ENCODE results near the gene EML6.

The EML6 gene

DNA sequence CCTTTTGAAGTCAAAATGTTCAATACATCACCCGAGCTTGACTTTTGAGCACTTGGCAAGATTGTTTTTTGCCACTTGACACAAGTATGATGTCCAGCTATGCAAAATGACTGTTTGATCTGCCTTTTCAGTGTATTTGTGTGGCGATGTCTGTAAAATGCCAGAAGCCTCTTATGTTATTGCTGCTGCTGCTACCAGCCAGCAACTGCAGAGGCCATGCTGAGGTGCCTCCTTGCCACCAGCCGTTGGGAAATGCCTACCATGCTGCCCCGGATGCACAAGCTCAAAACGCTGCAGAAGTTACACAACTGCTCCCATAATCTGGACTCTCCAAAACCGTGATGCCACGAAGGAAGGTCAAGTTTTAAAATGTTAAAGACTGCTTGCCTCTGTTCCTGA lies 246.5 kb downstream of the EML6 start:
- Histone ChIP-seq H3K36me3 (ENCODE audit: insufficient read depth, low read length) (peaks cover 38% of the 10 kb centered on the region), H3K4me3 (no peak overlapping the region), H3K9me3 (ENCODE audit: low read depth, low read length) (no peaks in the 10 kb centered on the region), H3K27ac (no peak overlapping the region), H3K9ac (ENCODE audit: insufficient read length) (no peak overlapping the region)
- DNase-seq (ENCODE audit: low read depth, low spot score): no peak
- TF ChIP-seq POLR2AphosphoS5 (IDR thresholded peaks at IDR 0.05; ENCODE audit: borderline replicate concordance, low read depth, low read length) (no peak), FOXP2 (optimal IDR thresholded peaks at IDR 0.05; ENCODE audit: control extremely low read depth, extremely low read length, insufficient read depth) (no peak), EZH2 (IDR thresholded peaks at IDR 0.05) (no peak)

DNA sequence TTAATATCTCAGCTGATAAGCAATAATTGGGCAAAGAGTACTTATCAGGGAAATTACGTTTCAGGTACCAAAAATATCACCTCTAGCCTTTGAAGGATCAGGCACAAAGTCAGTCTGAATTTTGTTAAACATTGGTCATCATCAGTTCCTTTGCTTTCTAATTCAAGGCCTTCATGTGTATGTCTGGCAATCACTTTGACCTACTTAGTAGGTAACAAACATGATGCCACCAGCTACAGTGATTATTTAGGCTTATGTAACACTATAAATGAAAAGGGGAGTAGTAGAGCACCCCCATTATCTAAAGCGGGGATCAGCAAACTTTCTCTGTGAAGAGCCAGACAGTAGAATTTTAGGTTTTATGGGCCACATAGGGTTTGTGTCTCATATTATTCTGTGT lies 251.7 kb downstream of the EML6 start:
- H3K36me3 ChIP-seq (ENCODE audit: insufficient read depth, low read length): peaks cover 75% of the 10 kb centered on the region
- no peak overlapping the region for H3K27ac ChIP-seq
- no peak overlapping the region for H3K9ac ChIP-seq (ENCODE audit: insufficient read length)
- no peaks in the 10 kb centered on the region for H3K9me3 ChIP-seq (ENCODE audit: low read depth, low read length)
- no peak for DNase-seq (ENCODE audit: low read depth, low spot score)
- H3K4me3 ChIP-seq: no peak overlapping the region
- TF ChIP-seq FOXP2 (optimal IDR thresholded peaks at IDR 0.05; ENCODE audit: control extremely low read depth, extremely low read length, insufficient read depth): no peak
- TF ChIP-seq EZH2 (IDR thresholded peaks at IDR 0.05): no peak

DNA sequence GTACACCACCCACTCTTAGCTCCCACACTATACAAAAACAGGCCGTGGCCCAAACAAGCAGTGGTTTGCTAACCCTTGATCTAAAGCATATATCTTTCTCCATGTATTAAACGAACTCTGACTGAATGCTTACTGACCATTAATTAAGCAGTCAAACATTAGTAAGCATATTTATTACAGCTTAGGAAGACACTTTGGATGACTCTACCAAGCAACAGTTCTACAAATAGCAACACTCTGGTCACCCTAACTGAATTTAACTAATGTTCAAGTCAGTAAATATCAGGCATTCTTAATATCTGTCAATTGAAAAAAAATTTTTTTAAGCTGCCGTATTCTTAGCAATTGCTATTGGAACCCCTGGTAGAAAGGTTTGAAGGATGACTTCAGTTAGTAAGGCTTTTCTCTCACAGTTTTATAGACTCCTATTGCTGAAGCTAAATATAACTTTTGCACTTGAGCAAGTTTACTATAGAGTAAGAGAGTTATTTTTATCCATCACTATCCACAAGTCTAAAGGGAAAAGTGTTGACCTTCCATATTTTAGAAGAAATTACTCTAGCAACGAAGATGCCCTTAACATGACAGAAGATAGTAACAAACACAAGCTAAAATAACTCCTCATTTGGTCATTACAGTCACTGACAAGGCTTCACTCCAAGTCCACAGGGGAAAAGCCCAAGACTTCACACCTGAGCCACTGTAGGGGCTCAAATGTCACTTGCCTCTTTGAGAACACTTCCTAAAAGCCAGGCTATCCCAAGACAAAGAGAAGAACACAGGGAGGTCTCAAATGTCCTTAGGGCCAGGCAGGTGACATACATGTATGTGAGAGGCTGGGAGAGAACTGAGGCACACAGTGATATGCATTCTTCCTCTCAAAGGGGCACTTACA lies 252.4 kb downstream of the EML6 start:
- TF ChIP-seq POLR2AphosphoS5 (IDR thresholded peaks at IDR 0.05; ENCODE audit: borderline replicate concordance, low read depth, low read length): no peak
- DNase-seq (ENCODE audit: low read depth, low spot score): no peak
- H3K27ac ChIP-seq: no peak overlapping the region
- H3K36me3 ChIP-seq (ENCODE audit: insufficient read depth, low read length): peaks cover 72% of the 10 kb centered on the region
- no peaks in the 10 kb centered on the region for H3K9me3 ChIP-seq (ENCODE audit: low read depth, low read length)
- no peak overlapping the region for H3K4me3 ChIP-seq
- no peak overlapping the region for H3K9ac ChIP-seq (ENCODE audit: insufficient read length)

DNA sequence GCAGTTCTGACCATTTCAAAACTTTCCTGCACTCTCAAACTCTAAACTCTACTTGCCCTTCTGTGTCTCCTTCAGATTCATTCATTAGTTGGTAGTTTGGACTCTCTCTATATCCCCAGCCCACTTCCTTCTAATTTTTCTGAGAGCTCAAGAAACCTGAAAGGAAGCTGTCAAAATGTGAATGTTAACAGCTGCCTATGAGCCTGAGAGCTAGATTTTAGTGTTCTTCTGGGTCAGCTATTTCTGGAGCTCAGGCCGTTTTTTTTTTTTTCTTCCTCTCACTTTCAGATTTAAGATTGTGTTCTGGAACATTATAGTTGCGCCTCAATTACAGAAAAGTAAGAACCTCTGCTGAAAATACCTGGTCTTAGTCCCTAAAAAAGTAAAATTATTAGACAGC lies 253.7 kb downstream of the EML6 start:
- Histone ChIP-seq H3K9ac (ENCODE audit: insufficient read length) (no peak overlapping the region), H3K27ac (no peak overlapping the region), H3K4me3 (no peak overlapping the region), H3K9me3 (ENCODE audit: low read depth, low read length) (no peaks in the 10 kb centered on the region), H3K36me3 (ENCODE audit: insufficient read depth, low read length) (peaks cover 70% of the 10 kb centered on the region)
- no peak for TF ChIP-seq POLR2AphosphoS5 (IDR thresholded peaks at IDR 0.05; ENCODE audit: borderline replicate concordance, low read depth, low read length)
- TF ChIP-seq FOXP2 (optimal IDR thresholded peaks at IDR 0.05; ENCODE audit: control extremely low read depth, extremely low read length, insufficient read depth): no peak
- no peak for DNase-seq (ENCODE audit: low read depth, low spot score)

DNA sequence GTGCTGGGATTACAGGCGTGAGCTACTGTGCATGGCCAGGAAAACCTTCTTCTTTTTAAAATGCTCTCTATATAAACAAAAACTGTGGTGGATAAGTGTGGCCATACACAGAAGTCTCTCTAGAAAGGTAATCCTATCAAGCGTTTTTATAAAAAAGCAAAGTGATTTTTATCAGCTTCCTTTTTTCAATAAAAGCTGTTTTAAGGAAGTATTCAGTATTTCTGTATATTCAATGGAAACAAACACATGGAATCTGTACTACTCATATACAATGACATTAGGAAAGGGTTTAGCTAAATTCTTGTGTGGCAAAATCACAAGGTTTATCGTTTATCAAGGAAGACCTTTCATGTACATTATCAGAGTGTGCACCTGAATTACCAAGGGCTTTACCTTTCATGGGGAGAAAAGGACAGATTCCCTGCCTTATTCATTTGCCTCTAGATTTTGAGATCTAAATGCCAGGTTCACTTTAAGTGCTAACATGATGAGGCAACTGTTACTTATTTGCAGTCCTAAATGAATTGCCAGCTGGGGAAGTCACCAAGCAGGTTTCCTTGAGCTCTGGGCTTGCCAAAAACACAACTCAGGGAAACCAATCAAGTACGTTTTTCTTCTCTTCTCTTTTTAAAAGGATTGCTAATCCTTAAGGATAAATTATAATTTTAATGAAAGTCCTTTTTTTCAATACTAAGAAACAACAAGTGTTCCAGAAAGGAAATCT lies 256.0 kb downstream of the EML6 start:
- Histone ChIP-seq H3K36me3 (ENCODE audit: insufficient read depth, low read length) (peaks cover 71% of the 10 kb centered on the region), H3K27ac (no peak overlapping the region), H3K9me3 (ENCODE audit: low read depth, low read length) (no peaks in the 10 kb centered on the region), H3K4me3 (no peak overlapping the region), H3K9ac (ENCODE audit: insufficient read length) (no peak overlapping the region)
- no peak for DNase-seq (ENCODE audit: low read depth, low spot score)
- TF ChIP-seq EZH2 (IDR thresholded peaks at IDR 0.05) (no peak), FOXP2 (optimal IDR thresholded peaks at IDR 0.05; ENCODE audit: control extremely low read depth, extremely low read length, insufficient read depth) (no peak), POLR2AphosphoS5 (IDR thresholded peaks at IDR 0.05; ENCODE audit: borderline replicate concordance, low read depth, low read length) (no peak)

DNA sequence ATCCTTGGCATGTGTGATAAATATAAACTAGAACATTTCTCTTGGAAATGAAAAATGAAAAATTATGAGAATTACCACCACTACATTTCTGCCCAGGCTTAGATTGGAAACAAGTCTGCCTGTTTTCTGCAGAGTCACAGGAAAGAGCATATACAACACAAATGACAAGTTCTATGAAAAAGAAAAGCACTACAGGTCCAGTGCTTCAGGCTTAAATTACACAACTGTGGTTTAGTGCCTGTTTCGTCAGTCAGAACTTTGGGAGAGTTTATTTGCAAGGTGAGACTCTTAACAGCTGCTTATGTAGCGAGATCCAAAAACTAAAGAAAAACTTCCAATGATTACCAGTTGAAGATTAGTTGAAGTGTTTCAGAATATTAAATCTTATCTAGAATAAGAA lies 257.9 kb downstream of the EML6 start:
- H3K9ac ChIP-seq (ENCODE audit: insufficient read length): no peak overlapping the region
- no peak for DNase-seq (ENCODE audit: low read depth, low spot score)
- H3K4me3 ChIP-seq: no peak overlapping the region
- no peaks in the 10 kb centered on the region for H3K9me3 ChIP-seq (ENCODE audit: low read depth, low read length)
- TF ChIP-seq FOXP2 (optimal IDR thresholded peaks at IDR 0.05; ENCODE audit: control extremely low read depth, extremely low read length, insufficient read depth): no peak
- no peak for TF ChIP-seq POLR2AphosphoS5 (IDR thresholded peaks at IDR 0.05; ENCODE audit: borderline replicate concordance, low read depth, low read length)
- TF ChIP-seq EZH2 (IDR thresholded peaks at IDR 0.05): no peak
- peak overlapping the region; percentile 5; the same call in 1 of the 2 replicates for H3K27ac ChIP-seq
- peaks cover 70% of the 10 kb centered on the region for H3K36me3 ChIP-seq (ENCODE audit: insufficient read depth, low read length)

DNA sequence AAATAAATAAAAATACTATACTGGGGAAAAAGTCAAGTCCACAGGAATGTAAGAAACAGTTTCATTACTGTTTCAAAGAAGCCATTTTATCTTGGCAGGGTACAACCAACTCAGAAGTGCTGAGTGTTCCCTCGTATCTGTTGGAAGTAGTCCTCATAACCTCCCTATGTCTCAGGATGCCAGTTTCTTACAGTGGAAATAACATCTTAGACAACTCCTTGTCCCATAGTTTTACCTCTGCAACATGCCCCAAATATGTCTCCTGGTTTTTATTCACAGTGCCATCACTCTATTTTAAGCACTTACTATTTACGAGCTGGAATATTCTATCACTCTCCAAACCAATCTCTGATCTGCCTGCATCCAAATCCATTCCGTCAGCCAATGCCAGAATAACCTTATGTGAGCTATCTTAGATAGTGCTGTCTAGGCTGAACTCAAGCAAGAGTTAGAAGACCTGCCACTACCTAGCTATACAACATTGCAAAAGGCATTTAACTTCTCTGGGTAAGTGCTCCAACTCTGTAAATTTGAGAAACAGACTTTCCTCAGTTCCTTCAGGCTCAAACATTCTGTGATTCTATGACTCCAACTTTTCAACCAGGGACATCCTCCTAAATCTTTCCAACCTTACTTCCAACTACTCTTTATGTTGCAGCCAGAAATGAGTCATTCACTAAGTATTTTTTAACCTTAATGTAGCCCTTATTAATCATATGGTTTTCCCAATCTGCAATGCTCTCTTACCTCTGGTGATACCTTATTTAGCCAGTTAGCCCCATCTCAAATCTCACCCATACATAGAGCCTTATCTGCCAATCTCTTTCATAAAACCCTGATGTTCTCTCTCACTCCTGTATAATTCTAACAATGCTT lies 260.1 kb downstream of the EML6 start:
- H3K27ac ChIP-seq: no peak overlapping the region
- no peak overlapping the region for H3K4me3 ChIP-seq
- peaks cover 63% of the 10 kb centered on the region for H3K36me3 ChIP-seq (ENCODE audit: insufficient read depth, low read length)
- no peak for DNase-seq (ENCODE audit: low read depth, low spot score)
- no peak overlapping the region for H3K9ac ChIP-seq (ENCODE audit: insufficient read length)
- TF ChIP-seq EZH2 (IDR thresholded peaks at IDR 0.05) (no peak), FOXP2 (optimal IDR thresholded peaks at IDR 0.05; ENCODE audit: control extremely low read depth, extremely low read length, insufficient read depth) (no peak), POLR2AphosphoS5 (IDR thresholded peaks at IDR 0.05; ENCODE audit: borderline replicate concordance, low read depth, low read length) (no peak)
- H3K9me3 ChIP-seq (ENCODE audit: low read depth, low read length): no peaks in the 10 kb centered on the region

DNA sequence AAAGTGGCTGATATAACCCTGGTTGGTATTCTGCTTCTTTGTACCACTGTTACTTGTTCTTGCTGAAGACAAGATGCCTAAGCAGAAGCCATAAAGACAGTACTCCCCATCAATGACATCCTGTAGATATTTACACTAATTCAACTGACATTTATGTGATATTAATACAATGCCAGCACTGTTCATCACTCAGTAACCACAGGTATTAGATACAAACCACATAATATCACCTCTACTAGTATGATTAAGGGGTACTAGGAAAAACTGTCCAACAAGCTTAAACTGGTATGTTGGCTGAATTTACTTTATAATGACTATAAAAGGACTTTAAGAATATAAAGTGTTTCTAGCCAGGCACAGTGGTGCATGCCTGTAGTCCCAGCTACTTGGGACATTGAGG lies 261.0 kb downstream of the EML6 start:
- TF ChIP-seq EZH2 (IDR thresholded peaks at IDR 0.05) (no peak), POLR2AphosphoS5 (IDR thresholded peaks at IDR 0.05; ENCODE audit: borderline replicate concordance, low read depth, low read length) (no peak), FOXP2 (optimal IDR thresholded peaks at IDR 0.05; ENCODE audit: control extremely low read depth, extremely low read length, insufficient read depth) (no peak)
- Histone ChIP-seq H3K9ac (ENCODE audit: insufficient read length) (no peak overlapping the region), H3K4me3 (no peak overlapping the region), H3K27ac (no peak overlapping the region), H3K9me3 (ENCODE audit: low read depth, low read length) (no peaks in the 10 kb centered on the region), H3K36me3 (ENCODE audit: insufficient read depth, low read length) (peaks cover 59% of the 10 kb centered on the region)
- no peak for DNase-seq (ENCODE audit: low read depth, low spot score)

Measured in SK-N-MC (cell line).